GM06990 (cell line): Measurements from ENCODE around the gene GPR173.

ENCODE experiments used
- DNase-seq: peaks from one replicate; pipeline ENCODE4 v3.0.0-alpha.2; 2011; ENCODE audit not compliant: insufficient read length; ENCODE audit errors: extremely low read depth
- H3K27me3 ChIP-seq: replicated peaks from 2 replicates; pipeline ENCODE4 v1.6.0; 2011; ENCODE audit warnings: low read length; ENCODE audit not compliant: control insufficient read depth, insufficient read depth
- H3K36me3 ChIP-seq: 2 replicates; pipeline ENCODE4 v1.5.1; 2011; ENCODE audit warnings: low read length; ENCODE audit not compliant: control insufficient read depth, insufficient read depth
- H3K4me3 ChIP-seq: replicated peaks from 2 replicates; pipeline ENCODE4 v1.5.1; 2011; ENCODE audit warnings: low read depth, mild to moderate bottlenecking, control low read depth, low read length
- CTCF ChIP-seq: IDR thresholded peaks from 2 replicates; pipeline ENCODE4 v1.5.1; 2011; ENCODE audit warnings: low read length, control low read depth, mild to moderate bottlenecking, inconsistent platforms; ENCODE audit not compliant: insufficient read depth, poor library complexity, severe bottlenecking

The GPR173 gene

GRCh38 chrX:53115550-53115874, 66.9 kb downstream of the GPR173 start:
- no peak for TF ChIP-seq CTCF
- no peak overlapping the region for H3K4me3 ChIP-seq
- DNase-seq = no peak
- H3K36me3 ChIP-seq = no peaks in the 10 kb centered on the region
- no peaks in the 10 kb centered on the region for H3K27me3 ChIP-seq

- H3K4me3 ChIP-seq = no peak overlapping the region
- no peak for DNase-seq
- no peaks in the 10 kb centered on the region for H3K36me3 ChIP-seq
- no peak for TF ChIP-seq CTCF
- H3K27me3 ChIP-seq = no peaks in the 10 kb centered on the region
Observed at GRCh38 chrX:53116101-53116500, 67.5 kb downstream of the GPR173 start.

GRCh38 chrX:53122013-53122412, 73.4 kb downstream of the GPR173 start:
- H3K4me3 ChIP-seq = no peak overlapping the region
- DNase-seq = no peak
- no peaks in the 10 kb centered on the region for H3K27me3 ChIP-seq
- TF ChIP-seq CTCF = no peak
- peaks cover 2% of the 10 kb centered on the region for H3K36me3 ChIP-seq

GRCh38 chrX:53125506-53125905, 76.9 kb downstream of the GPR173 start:
- H3K36me3 ChIP-seq = peaks cover 2% of the 10 kb centered on the region
- DNase-seq = no peak

GRCh38 chrX:53126377-53126776, 77.8 kb downstream of the GPR173 start:
- Histone ChIP-seq H3K4me3 (no peak overlapping the region), H3K36me3 (peaks cover 2% of the 10 kb centered on the region), H3K27me3 (no peaks in the 10 kb centered on the region)
- DNase-seq = no peak
- no peak for TF ChIP-seq CTCF

More at GRCh38 chrX:53125506-53125905, 76.9 kb downstream of the GPR173 start:
- no peak overlapping the region for H3K4me3 ChIP-seq
- no peaks in the 10 kb centered on the region for H3K27me3 ChIP-seq
- no peak for TF ChIP-seq CTCF

- no peak for TF ChIP-seq CTCF
- Histone ChIP-seq H3K4me3 (no peak overlapping the region), H3K36me3 (peaks cover 2% of the 10 kb centered on the region), H3K27me3 (no peaks in the 10 kb centered on the region)
- no peak for DNase-seq
Observed at GRCh38 chrX:53128097-53128749, 79.6 kb downstream of the GPR173 start.
